ENCODE results near the gene ST6GALNAC1. TPM values are rescaled to one million over a fixed set of nuclear protein-coding genes. Genes with fewer than 3 reads are reported as not detected.

Gene ST6GALNAC1
- total and polyA plus RNA-seq, 2 of the 13 experiments (the other 11 are each of a cell fraction or from before 2014, with no cell fraction given), result not detected

DNA sequence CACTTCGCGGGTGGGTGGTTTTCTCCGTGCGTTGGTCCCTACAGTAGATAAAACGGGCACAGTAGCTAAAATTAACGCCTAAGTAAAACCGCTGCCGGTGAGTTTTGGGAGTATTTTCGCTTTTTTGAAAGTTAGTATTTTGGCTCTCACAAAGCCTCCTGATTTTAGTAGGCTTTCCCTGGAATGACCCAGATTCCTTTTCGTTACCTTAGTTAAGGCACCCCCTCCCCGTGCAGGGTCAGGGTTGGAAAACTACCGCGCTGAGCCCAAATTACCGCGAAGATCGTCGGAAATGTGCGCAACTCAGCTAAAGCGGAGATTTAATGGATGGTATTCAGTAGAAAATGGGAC is 28.3 kb upstream of the ST6GALNAC1 start (continued):
- TF ChIP-seq GRHL1 (CRISPR knock-in tag; conservative IDR thresholded peaks at IDR 0.05), result no peak
- TF ChIP-seq ZNF317 (CRISPR knock-in tag; IDR thresholded peaks at IDR 0.05), result peak; percentile 62; the same call in 1 of the 2 replicates
- TF ChIP-seq TCF7 (IDR thresholded peaks at IDR 0.05; ENCODE audit: low read depth), result no peak
- no peak for TF ChIP-seq ZNF335 (CRISPR knock-in tag; IDR thresholded peaks at IDR 0.05)
- TF ChIP-seq SP140L (CRISPR knock-in tag; IDR thresholded peaks at IDR 0.05; ENCODE audit: borderline replicate concordance), result no peak
- no peak; the same call in 1 of the 2 replicates for TF ChIP-seq ZNF205 (CRISPR knock-in tag; IDR thresholded peaks at IDR 0.05)
- TF ChIP-seq, protein P1, sequence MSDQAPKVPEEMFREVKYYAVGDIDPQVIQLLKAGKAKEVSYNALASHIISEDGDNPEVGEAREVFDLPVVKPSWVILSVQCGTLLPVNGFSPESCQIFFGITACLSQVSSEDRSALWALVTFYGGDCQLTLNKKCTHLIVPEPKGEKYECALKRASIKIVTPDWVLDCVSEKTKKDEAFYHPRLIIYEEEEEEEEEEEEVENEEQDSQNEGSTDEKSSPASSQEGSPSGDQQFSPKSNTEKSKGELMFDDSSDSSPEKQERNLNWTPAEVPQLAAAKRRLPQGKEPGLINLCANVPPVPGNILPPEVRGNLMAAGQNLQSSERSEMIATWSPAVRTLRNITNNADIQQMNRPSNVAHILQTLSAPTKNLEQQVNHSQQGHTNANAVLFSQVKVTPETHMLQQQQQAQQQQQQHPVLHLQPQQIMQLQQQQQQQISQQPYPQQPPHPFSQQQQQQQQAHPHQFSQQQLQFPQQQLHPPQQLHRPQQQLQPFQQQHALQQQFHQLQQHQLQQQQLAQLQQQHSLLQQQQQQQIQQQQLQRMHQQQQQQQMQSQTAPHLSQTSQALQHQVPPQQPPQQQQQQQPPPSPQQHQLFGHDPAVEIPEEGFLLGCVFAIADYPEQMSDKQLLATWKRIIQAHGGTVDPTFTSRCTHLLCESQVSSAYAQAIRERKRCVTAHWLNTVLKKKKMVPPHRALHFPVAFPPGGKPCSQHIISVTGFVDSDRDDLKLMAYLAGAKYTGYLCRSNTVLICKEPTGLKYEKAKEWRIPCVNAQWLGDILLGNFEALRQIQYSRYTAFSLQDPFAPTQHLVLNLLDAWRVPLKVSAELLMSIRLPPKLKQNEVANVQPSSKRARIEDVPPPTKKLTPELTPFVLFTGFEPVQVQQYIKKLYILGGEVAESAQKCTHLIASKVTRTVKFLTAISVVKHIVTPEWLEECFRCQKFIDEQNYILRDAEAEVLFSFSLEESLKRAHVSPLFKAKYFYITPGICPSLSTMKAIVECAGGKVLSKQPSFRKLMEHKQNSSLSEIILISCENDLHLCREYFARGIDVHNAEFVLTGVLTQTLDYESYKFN (CRISPR knock-in tag; conservative IDR thresholded peaks at IDR 0.05), result no peak
- no peak for TF ChIP-seq MLXIP (CRISPR knock-in tag; IDR thresholded peaks at IDR 0.05; ENCODE audit: borderline replicate concordance)
- TF ChIP-seq ZNF780A (CRISPR knock-in tag; IDR thresholded peaks at IDR 0.05), result no peak
- no peak for TF ChIP-seq RAD21 (CRISPR knock-in tag; IDR thresholded peaks at IDR 0.05)
- TF ChIP-seq SALL1 (CRISPR knock-in tag; IDR thresholded peaks at IDR 0.05), result no peak
- no peak for TF ChIP-seq MIER2 (CRISPR knock-in tag; IDR thresholded peaks at IDR 0.05)
- TF ChIP-seq, protein P2, sequence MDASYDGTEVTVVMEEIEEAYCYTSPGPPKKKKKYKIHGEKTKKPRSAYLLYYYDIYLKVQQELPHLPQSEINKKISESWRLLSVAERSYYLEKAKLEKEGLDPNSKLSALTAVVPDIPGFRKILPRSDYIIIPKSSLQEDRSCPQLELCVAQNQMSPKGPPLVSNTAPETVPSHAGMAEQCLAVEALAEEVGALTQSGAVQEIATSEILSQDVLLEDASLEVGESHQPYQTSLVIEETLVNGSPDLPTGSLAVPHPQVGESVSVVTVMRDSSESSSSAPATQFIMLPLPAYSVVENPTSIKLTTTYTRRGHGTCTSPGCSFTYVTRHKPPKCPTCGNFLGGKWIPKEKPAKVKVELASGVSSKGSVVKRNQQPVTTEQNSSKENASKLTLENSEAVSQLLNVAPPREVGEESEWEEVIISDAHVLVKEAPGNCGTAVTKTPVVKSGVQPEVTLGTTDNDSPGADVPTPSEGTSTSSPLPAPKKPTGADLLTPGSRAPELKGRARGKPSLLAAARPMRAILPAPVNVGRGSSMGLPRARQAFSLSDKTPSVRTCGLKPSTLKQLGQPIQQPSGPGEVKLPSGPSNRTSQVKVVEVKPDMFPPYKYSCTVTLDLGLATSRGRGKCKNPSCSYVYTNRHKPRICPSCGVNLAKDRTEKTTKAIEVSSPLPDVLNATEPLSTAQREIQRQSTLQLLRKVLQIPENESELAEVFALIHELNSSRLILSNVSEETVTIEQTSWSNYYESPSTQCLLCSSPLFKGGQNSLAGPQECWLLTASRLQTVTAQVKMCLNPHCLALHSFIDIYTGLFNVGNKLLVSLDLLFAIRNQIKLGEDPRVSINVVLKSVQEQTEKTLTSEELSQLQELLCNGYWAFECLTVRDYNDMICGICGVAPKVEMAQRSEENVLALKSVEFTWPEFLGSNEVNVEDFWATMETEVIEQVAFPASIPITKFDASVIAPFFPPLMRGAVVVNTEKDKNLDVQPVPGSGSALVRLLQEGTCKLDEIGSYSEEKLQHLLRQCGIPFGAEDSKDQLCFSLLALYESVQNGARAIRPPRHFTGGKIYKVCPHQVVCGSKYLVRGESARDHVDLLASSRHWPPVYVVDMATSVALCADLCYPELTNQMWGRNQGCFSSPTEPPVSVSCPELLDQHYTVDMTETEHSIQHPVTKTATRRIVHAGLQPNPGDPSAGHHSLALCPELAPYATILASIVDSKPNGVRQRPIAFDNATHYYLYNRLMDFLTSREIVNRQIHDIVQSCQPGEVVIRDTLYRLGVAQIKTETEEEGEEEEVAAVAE (CRISPR knock-in tag; IDR thresholded peaks at IDR 0.05; ENCODE audit: borderline replicate concordance), result 0 out of 2 replicates have a peak, but pooled peaks have one; percentile 1
- TF ChIP-seq ZNF460 (CRISPR knock-in tag; IDR thresholded peaks at IDR 0.05; ENCODE audit: borderline replicate concordance), result no peak
- 0 out of 2 replicates have a peak, but pooled peaks have one; percentile 23 for TF ChIP-seq ARID2 (CRISPR knock-in tag; IDR thresholded peaks at IDR 0.05; ENCODE audit: borderline replicate concordance)
- no peak for TF ChIP-seq SKI (IDR thresholded peaks at IDR 0.05; ENCODE audit: partially characterized antibody)
- TF ChIP-seq ZNF558 (CRISPR knock-in tag; IDR thresholded peaks at IDR 0.05; ENCODE audit: borderline replicate concordance), result no peak
- peak; percentile 68; the same call in 1 of the 2 replicates for TF ChIP-seq ZNF607 (CRISPR knock-in tag; IDR thresholded peaks at IDR 0.05; ENCODE audit: borderline replicate concordance)

Measured in HepG2 (cell line).